GM12878 (cell line): ENCODE results near the gene UBASH3A. TPM values are rescaled to one million over a fixed set of nuclear protein-coding genes. Genes with fewer than 3 reads are reported as not detected.

Experiments used
- ATAC-seq: fragments of 200-7000 bp; cut with Tn5 transposase; 3 replicates; pipeline ENCODE4 v1.9.1; 2020; ENCODE audit warnings: mild to moderate bottlenecking, moderate library complexity
- BruUV-seq: library from RNA; stranded (reverse); fragments of 400-500 nt; replicated peaks from 2 replicates; lab custom pipeline; 2021; lab: Mats Ljungman, UMichigan
- CTCF ChIA-PET: fragments of 300-600 bp; sonication (Branson Sonifier 250); formaldehyde crosslinking; extraction: SDS; loops from one replicate; lab custom pipeline; 2021; ENCODE audit warnings: inconsistent platforms; lab: Yijun Ruan, JAX
- POLR2A ChIA-PET: fragments of 350-600 bp; formaldehyde crosslinking; extraction: SDS; loops from one replicate; lab custom pipeline; 2021; ENCODE audit warnings: inconsistent platforms; lab: Charles Lee
- RAD21 ChIA-PET: fragments of 300-600 bp; sonication (Branson Sonifier 250); formaldehyde crosslinking; loops from one replicate; lab custom pipeline; 2023; ENCODE audit warnings: antibody characterized with exemption; ENCODE audit not compliant: unreplicated experiment; lab: Charles Lee
- SMC1A ChIA-PET: fragments of 300-600 bp; sonication (Branson Sonifier 250); formaldehyde crosslinking; loops from one replicate; lab custom pipeline; 2023; ENCODE audit not compliant: unreplicated experiment, uncharacterized antibody; lab: Charles Lee
- DNase-seq: peaks from one replicate; pipeline ENCODE4 v3.0.0-alpha.2; 2011; ENCODE audit warnings: low read depth, low spot score
- FAIRE-seq: peaks from 3 replicates; lab custom pipeline; 2011; peaks lifted over from hg19 to GRCh38; lab: Jason Lieb, UNC
- H2AFZ ChIP-seq: 2 replicates; pipeline ENCODE4 v1.6.0; 2011; ENCODE audit warnings: low read depth, low read length, control low read depth; ENCODE audit not compliant: control insufficient read depth
- H3K27ac ChIP-seq: 2 replicates; pipeline ENCODE4 v1.5.1; 2011; ENCODE audit warnings: control low read depth; ENCODE audit not compliant: control insufficient read depth, insufficient read depth
- H3K27me3 ChIP-seq, 2 experiments: replicated peaks in 1 of 2; 2 replicates each; pipeline versions ENCODE4 v1.6.0 to v1.6.1; 2011; ENCODE audit warnings: low read length in 1 of 2; ENCODE audit not compliant: control insufficient read depth in 2 of 2, insufficient read depth in 2 of 2
- H3K36me3 ChIP-seq, 2 experiments: 2 replicates each; pipeline ENCODE4 v1.5.1; 2011; ENCODE audit warnings: low read length in 1 of 2; ENCODE audit not compliant: control insufficient read depth in 2 of 2, insufficient read depth in 2 of 2
- H3K4me1 ChIP-seq: 2 replicates; pipeline ENCODE4 v1.6.1; 2011; ENCODE audit warnings: mild to moderate bottlenecking, low read length, moderate library complexity, mixed read lengths; ENCODE audit not compliant: control insufficient read depth, insufficient read depth
- H3K4me2 ChIP-seq: 2 replicates; pipeline ENCODE4 v1.6.0; 2011; ENCODE audit warnings: control low read depth; ENCODE audit not compliant: control insufficient read depth, insufficient read depth
- H3K4me3 ChIP-seq: fragments of 200-600 bp; sonication (generic); 2 replicates; pipeline ENCODE4 v1.5.1; 2016
- H3K79me2 ChIP-seq: 2 replicates; pipeline ENCODE4 v1.6.0; 2011; ENCODE audit warnings: low read length; ENCODE audit not compliant: control insufficient read depth, insufficient read depth
- H3K9ac ChIP-seq: 2 replicates; pipeline ENCODE4 v1.8.0; 2011; ENCODE audit warnings: low read length, control low read depth, mixed read lengths; ENCODE audit not compliant: control insufficient read depth, insufficient read depth
- H3K9me3 ChIP-seq: replicated peaks from 3 replicates; pipeline ENCODE4 v1.5.1; 2011; ENCODE audit warnings: mild to moderate bottlenecking, low read length; ENCODE audit not compliant: control insufficient read depth, insufficient read depth
- H4K20me1 ChIP-seq: 2 replicates; pipeline ENCODE4 v1.6.0; 2011; ENCODE audit not compliant: control insufficient read depth, insufficient read depth
- DPF2 ChIP-seq: fragments of 450-650 bp; IDR thresholded peaks from 2 replicates; pipeline ENCODE4 v1.6.1; 2017; ENCODE audit warnings: mild to moderate bottlenecking
- REST ChIP-seq: IDR thresholded peaks from 2 replicates; pipeline ENCODE4 v1.6.1; 2012; ENCODE audit warnings: mild to moderate bottlenecking, low read depth, low read length
- WGBS: methylation state at CpG from one replicate; pipeline ENCODE4 v1.1.6; 2016; ENCODE audit warnings: low lambda C conversion rate; ENCODE audit not compliant: insufficient replicate concordance, insufficient coverage; ENCODE audit errors: missing lambda C conversion rate; 5-methylcytosine and 5-hydroxymethylcytosine counted together
- in situ Hi-C: fragments of 300-500 bp; cut with MboI; formaldehyde crosslinking; loops from 9 replicates; pipeline ENCODE4 v1.14.3; 2018; ENCODE audit warnings: mixed read lengths
- intact Hi-C: fragments of 100-400 bp; cut with micrococcal nuclease; formaldehyde crosslinking; loops from one replicate; pipeline ENCODE4 v1.14.2; 2022; ENCODE audit not compliant: unreplicated experiment
- polyA plus RNA-seq, 11 experiments: library from polyadenylated mRNA; depleted of rRNA in 4 of 11; unstranded in 6 of 11; stranded (reverse) in 5 of 11; fragments of >200 nt; fragmentation: Nextera tagmentation in 4 of 11; fragmentation: Illumina TruSeq in 1 of 11; extraction: Ambion mirVana in 4 of 11; extraction: Trizol in 1 of 11; gene quantifications; 1 replicate in 1 of 11; 2 replicates in 10 of 11; pipeline versions ENCODE4 v1.2.1 to v1.2.3, GENCODE V29; 2011 to 2016; ENCODE audit warnings: inconsistent platforms in 2 of 11, missing spikeins in 2 of 11, low read depth in 1 of 11
- total RNA-seq, 4 experiments: library from RNA; depleted of rRNA in 3 of 4; stranded (reverse); fragments of >200 nt in 3 of 4; fragmentation: Illumina TruSeq in 1 of 4; extraction: Trizol in 1 of 4; gene quantifications; 2 replicates each; pipeline versions ENCODE4 v1.2.1 to v1.2.3, GENCODE V29; 2013 to 2021

UBASH3A gene
- total and polyA plus RNA-seq, 10 of the 15 experiments (the other 5 are each of a cell fraction or from before 2014, with no cell fraction given): 0.04 to 0.39 (median 0.23) TPM; not detected in 1

GRCh38 chr21:42429856-42430255 lies 26.2 kb downstream of the UBASH3A start:
- POLR2A ChIA-PET: interaction anchor here (0.6 to 3.1 kb wide), 3 partner anchors 9 to 13 kb away, joined by 3 to 15 read pairs (median 3); no protein-coding TSS in a partner anchor

More at GRCh38 chr21:42429856-42430255, 26.2 kb downstream of the UBASH3A start:
- Histone ChIP-seq H3K9ac (no peak overlapping the region), H2AFZ (no peak overlapping the region), H3K79me2 (no peaks in the 10 kb centered on the region), H3K27ac (no peak overlapping the region), H3K4me3 (no peak overlapping the region), H3K27me3 (no peaks in the 10 kb centered on the region), H3K4me1 (peaks cover 22% of the 10 kb centered on the region), H4K20me1 (no peaks in the 10 kb centered on the region), H3K9me3 (peaks cover 6% of the 10 kb centered on the region), H3K4me2 (no peak overlapping the region), H3K36me3 (no peaks in the 10 kb centered on the region)
- 47% methylated on average over 9 of the region's 9 CpGs for WGBS
- SMC1A ChIA-PET: no interaction called here
- ATAC-seq: no peak
- in situ Hi-C loops: no loop called here
- BruUV-seq: no TSS peak
- intact Hi-C loops: no loop called here
- RAD21 ChIA-PET: interaction anchor here (0.6 to 1.4 kb wide), 2 partner anchors 9 to 30 kb away, joined by 3 to 5 read pairs; no protein-coding TSS in a partner anchor
- TF ChIP-seq REST: peak; percentile 75
- TF ChIP-seq DPF2: no peak
- FAIRE-seq: no peak
- CTCF ChIA-PET: interaction anchor here (0.8 kb wide), 1 partner anchor 284 kb away, joined by 6 read pairs; no protein-coding TSS in a partner anchor
- DNase-seq: no peak
